ENCODE data around the gene HERPUD1.

HERPUD1 gene

GRCh38 chr16:56950881-56951771 lies 19.2 kb downstream of the HERPUD1 start:
- peak; percentile 70 for TF ChIP-seq CTCF (conservative IDR thresholded peaks at IDR 0.05)
- TF ChIP-seq ZFX (IDR thresholded peaks at IDR 0.05): no peak
- no peak overlapping the region for H3K27ac ChIP-seq

GRCh38 chr16:56953006-56953405 lies 21.1 kb downstream of the HERPUD1 start:
- TF ChIP-seq ZFX (IDR thresholded peaks at IDR 0.05) (no peak), CTCF (conservative IDR thresholded peaks at IDR 0.05) (no peak)
- H3K27ac ChIP-seq: no peak overlapping the region

GRCh38 chr16:56956076-56956475 lies 24.1 kb downstream of the HERPUD1 start:
- no peak for TF ChIP-seq ZFX (IDR thresholded peaks at IDR 0.05)
- no peak for TF ChIP-seq CTCF (conservative IDR thresholded peaks at IDR 0.05)
- no peak overlapping the region for H3K27ac ChIP-seq

- TF ChIP-seq ZFX (IDR thresholded peaks at IDR 0.05): no peak
- TF ChIP-seq CTCF (conservative IDR thresholded peaks at IDR 0.05): peak; percentile 24
Measured at GRCh38 chr16:56956756-56957155, 24.8 kb downstream of the HERPUD1 start.

GRCh38 chr16:56960681-56961281 lies 28.8 kb downstream of the HERPUD1 start:
- no peak overlapping the region for H3K27ac ChIP-seq
- TF ChIP-seq ZFX (IDR thresholded peaks at IDR 0.05): no peak
- TF ChIP-seq CTCF (conservative IDR thresholded peaks at IDR 0.05): no peak

More at GRCh38 chr16:56956756-56957155, 24.8 kb downstream of the HERPUD1 start:
- no peak overlapping the region for H3K27ac ChIP-seq

GRCh38 chr16:56961386-56961785 lies 29.4 kb downstream of the HERPUD1 start:
- TF ChIP-seq CTCF (conservative IDR thresholded peaks at IDR 0.05): no peak
- TF ChIP-seq ZFX (IDR thresholded peaks at IDR 0.05): no peak
- H3K27ac ChIP-seq: no peak overlapping the region

- TF ChIP-seq CTCF (conservative IDR thresholded peaks at IDR 0.05) (no peak), ZFX (IDR thresholded peaks at IDR 0.05) (no peak)
- H3K27ac ChIP-seq: no peak within 1 kb of the TSS
Measured at GRCh38 chr16:56961851-56962281, 29.9 kb downstream of the HERPUD1 start, which contains the start of gene CETP. Gene CETP (plus strand): TSS chr16:56961950. CDS start chr16:56961980, 30 bp downstream.
